Cardiac fibroblast (primary cell): ENCODE measurements around the gene CCDC68.

Experiments used
- DNase-seq, 2 donors: peaks; one replicate each; pipeline versions ENCODE4 v3.0.0 to v3.0.0-alpha.2; 2010; ENCODE audit warnings: low read depth in 2 of 2
- H3K4me3 ChIP-seq, 2 donors: replicated peaks in 1 of 2; 1 replicate in 1 of 2; 2 replicates in 1 of 2; pipeline ENCODE4 v1.5.1; 2011; ENCODE audit warnings: low read depth in 2 of 2, low read length in 2 of 2, mild to moderate bottlenecking in 2 of 2, moderate library complexity in 1 of 2
- CTCF ChIP-seq: IDR thresholded peaks from one replicate; pipeline ENCODE4 v1.5.1; 2011; ENCODE audit warnings: low read depth, mild to moderate bottlenecking, low read length, inconsistent platforms

CCDC68 gene

DNA sequence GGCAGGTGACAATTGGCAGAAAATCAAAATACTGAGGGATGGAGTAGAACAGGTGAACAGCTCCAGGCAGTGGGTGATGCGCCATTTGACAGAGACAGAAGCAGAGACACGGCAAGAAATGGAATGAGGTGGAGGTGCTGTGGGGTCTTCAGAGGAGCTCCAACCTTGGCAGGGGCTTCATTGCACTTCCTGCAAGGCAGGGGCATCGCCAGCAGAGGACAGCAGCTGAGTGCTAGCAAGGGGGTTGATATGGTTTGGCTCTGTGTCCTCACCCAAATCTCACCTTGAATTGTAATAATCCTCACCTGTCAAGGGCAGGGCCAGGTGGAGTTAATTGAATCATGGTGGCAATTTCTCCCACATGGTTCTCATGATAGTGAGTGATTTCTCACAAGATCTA, 42.8 kb downstream of the CCDC68 start:
- H3K4me3 ChIP-seq = no peak overlapping the region
- DNase-seq = no peak
- TF ChIP-seq CTCF = no peak

DNA sequence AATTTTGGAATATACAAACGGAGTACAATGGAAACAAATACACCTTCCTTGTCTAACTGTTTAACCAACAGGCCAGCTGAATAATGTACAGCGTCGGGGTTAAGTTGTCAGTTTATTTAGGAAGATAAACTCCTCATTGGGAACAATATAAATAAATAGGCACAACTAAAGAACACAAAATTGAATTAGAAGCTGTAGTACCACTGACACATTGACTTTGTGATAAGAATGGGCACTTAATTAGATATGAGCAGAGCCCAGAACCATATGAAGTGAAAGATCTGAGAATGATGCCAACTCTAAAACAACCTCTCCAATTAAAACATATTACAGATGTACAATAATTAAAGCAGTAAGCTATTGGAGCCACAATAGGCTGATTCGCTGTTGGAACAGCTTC, 44.4 kb downstream of the CCDC68 start:
- H3K4me3 ChIP-seq = no peak overlapping the region
- DNase-seq = no peak
- no peak for TF ChIP-seq CTCF

DNA sequence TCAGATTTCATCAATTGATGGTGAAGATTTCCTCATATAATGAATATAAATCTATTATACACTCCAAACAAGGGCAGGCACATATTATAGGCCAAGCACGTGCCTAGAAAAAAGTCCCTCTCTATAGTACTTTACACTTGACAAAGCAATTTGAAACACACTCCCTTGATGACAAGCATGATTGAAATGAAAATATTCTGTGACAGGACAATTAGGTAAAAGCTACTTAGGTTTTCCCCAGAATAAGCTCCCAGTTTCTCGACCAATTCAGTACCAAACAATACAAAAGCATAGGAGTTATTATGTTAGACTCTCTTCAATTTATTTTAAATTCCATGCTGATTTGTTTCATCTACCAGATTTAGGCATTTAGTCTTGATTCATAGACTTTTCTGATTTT, 47.7 kb downstream of the CCDC68 start:
- no peak overlapping the region for H3K4me3 ChIP-seq
- no peak for DNase-seq
- no peak for TF ChIP-seq CTCF

- no peak for DNase-seq
- no peak overlapping the region for H3K4me3 ChIP-seq
- no peak for TF ChIP-seq CTCF
Measured at GRCh38 chr18:54910161-54910919, 48.9 kb downstream of the CCDC68 start.

- no peak overlapping the region for H3K4me3 ChIP-seq
- no peak for DNase-seq
Measured at GRCh38 chr18:54909538-54909937, 49.7 kb downstream of the CCDC68 start.

DNA sequence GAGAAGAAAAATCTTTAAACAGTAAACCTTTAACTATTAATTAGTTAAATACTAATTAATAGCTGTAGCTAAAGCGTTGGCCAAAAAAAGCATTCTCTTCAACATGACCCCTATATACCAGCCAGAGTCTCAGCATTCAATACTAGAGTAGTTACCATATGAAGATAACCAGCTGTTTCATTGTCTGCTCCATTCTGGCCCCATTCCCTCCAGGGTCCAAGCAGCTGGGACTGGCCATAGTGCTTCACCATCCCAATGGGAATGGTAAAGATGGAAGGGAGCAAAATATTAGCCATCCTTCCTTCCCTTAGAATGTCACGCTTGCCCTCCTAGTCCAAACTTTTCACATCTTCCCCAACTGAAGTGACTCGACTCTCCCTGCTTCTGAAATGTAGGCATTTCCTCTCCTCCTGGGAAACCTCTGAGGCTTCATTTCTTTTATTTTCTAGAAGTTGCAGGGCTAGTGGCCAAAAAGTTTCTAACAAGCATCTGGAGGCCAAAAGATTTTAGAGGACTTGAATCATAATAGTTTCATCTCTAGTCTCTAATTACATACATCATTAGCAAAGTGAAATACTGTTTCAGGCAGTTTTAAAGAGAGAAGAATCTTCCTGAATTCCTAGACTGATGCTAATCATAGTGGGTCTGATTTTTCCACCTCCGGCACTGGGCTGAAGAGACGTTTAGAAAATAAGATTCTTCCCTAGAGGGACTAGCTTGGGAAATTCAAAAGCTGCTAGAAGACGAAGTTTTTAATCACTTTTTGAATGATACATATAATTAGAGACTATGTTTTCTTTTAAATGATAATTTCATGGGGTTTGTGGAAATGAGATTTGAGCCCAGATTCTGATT, 52.7 kb downstream of the CCDC68 start:
- DNase-seq = peak in 1 of 2 donors; percentile 46
- TF ChIP-seq CTCF = no peak
- no peak overlapping the region for H3K4me3 ChIP-seq

More at GRCh38 chr18:54909538-54909937, 49.7 kb downstream of the CCDC68 start:
- TF ChIP-seq CTCF = no peak
